ENCODE data around the gene ARHGAP10. TPM values are rescaled to one million over a fixed set of nuclear protein-coding genes. Genes with fewer than 3 reads are reported as not detected.

The ARHGAP10 gene
- total RNA-seq, 2 experiments from 2014 or later: 7.1 to 8.0 TPM

DNA sequence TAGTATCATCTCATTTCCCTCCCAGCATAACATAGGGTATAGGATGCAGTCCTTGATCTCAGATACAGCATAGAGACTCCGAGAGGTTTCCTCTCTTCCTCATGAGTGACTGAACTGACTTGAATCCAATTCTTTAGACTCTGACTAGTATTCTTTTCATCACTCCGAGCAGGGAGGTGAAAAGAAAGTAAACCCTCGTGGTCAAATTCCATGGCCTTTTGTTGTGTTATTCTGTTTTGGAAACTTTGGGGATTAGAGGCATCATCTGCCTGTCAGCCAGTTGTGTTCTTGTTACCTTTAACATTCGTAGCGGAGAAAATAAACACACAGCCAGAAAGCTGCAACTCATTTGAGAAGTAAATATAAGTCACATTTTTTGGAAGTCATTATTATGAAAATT lies 206.6 kb downstream of the ARHGAP10 start:
- no peak overlapping the region for H3K4me3 Mint-ChIP-seq
- no peak for DNase-seq
- CTCF ChIA-PET: no interaction called here
- peaks cover 12% of the 10 kb centered on the region for H3K4me1 Mint-ChIP-seq (ENCODE audit: low read depth)
- no peaks in the 10 kb centered on the region for H3K9me3 Mint-ChIP-seq
- H3K27me3 Mint-ChIP-seq: no peaks in the 10 kb centered on the region
- no peaks in the 10 kb centered on the region for H3K36me3 Mint-ChIP-seq
- POLR2A ChIA-PET: no interaction called here
- intact Hi-C loops (cut with micrococcal nuclease): no loop called here
- no peak overlapping the region for H3K27ac Mint-ChIP-seq

DNA sequence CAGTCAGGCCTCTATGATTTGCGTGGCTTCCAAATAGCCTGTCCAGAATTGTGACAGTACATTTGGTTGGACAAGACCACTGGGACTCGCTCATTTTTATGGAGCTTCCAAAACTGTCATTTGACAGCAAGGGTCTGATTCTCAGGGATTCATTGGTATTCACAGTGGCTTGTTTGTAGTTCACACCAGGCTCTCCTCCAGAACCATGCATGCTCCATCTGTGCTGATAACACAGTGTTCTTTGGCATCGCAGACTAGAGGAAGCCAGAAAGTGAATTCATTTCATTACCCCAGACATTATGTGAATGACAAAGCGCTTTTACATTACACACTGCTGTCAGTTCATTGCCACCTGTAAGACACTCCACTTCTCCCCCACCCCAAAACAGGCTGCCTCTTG lies 208.3 kb downstream of the ARHGAP10 start:
- no peaks in the 10 kb centered on the region for H3K9me3 Mint-ChIP-seq
- peaks cover 26% of the 10 kb centered on the region for H3K4me1 Mint-ChIP-seq (ENCODE audit: low read depth)
- POLR2A ChIA-PET: no interaction called here
- DNase-seq: no peak
- H3K36me3 Mint-ChIP-seq: peaks cover 4% of the 10 kb centered on the region
- H3K4me3 Mint-ChIP-seq: no peak overlapping the region
- H3K27ac Mint-ChIP-seq: no peak overlapping the region
- intact Hi-C loops (cut with micrococcal nuclease): loop anchor here (5.0 kb wide), 2 partner anchors 117 to 502 kb away; partner anchors contain the start of gene NR3C2
- H3K27me3 Mint-ChIP-seq: no peaks in the 10 kb centered on the region
- CTCF ChIA-PET: no interaction called here

DNA sequence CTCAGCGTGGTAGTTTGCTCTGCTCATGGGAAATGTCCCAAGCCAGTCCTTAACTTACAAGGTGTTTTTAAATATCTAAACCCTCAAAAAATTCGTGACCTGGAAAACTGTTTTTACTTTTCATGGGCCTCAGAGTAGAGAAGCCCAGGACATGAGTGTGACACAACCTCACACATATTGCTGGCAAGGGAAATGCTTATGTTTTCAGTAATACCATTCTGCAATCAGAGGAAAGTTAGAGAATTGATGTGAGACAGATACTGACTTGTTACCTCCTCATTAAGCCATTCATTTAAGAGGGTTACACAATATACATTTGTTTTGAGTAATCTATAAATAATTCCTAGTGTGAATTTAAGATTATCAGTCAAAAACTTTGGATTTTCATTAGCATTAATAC lies 209.5 kb downstream of the ARHGAP10 start:
- CTCF ChIA-PET: no interaction called here
- H3K4me3 Mint-ChIP-seq: no peak overlapping the region
- no peak overlapping the region for H3K27ac Mint-ChIP-seq
- no peaks in the 10 kb centered on the region for H3K27me3 Mint-ChIP-seq
- no peak for DNase-seq
- H3K36me3 Mint-ChIP-seq: peaks cover 5% of the 10 kb centered on the region
- H3K9me3 Mint-ChIP-seq: no peaks in the 10 kb centered on the region
- intact Hi-C loops (cut with micrococcal nuclease): loop anchor here (5.0 kb wide), 2 partner anchors 116 to 501 kb away; partner anchors contain the start of gene NR3C2
- H3K4me1 Mint-ChIP-seq (ENCODE audit: low read depth): peaks cover 26% of the 10 kb centered on the region
- POLR2A ChIA-PET: no interaction called here

DNA sequence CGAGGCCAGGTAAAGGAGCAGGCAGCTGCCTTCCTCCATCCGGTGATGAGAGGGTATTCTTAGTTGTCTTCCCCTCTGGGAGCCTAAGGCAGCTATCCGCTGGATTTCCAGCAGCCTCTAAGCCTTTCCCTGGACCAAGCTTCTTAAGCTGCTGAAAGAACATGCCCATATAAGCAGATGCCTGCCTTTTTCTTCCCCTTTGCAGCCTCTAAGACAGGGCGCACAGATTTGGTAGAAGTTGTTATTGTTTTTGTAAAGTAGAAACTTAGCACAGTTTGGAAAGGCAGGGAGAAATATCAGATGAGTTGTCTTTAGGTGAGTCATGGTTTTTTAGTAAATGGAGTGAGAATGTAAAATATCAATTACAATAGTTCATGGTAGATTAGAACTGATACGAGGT lies 210.8 kb downstream of the ARHGAP10 start:
- H3K27me3 Mint-ChIP-seq: no peaks in the 10 kb centered on the region

DNA sequence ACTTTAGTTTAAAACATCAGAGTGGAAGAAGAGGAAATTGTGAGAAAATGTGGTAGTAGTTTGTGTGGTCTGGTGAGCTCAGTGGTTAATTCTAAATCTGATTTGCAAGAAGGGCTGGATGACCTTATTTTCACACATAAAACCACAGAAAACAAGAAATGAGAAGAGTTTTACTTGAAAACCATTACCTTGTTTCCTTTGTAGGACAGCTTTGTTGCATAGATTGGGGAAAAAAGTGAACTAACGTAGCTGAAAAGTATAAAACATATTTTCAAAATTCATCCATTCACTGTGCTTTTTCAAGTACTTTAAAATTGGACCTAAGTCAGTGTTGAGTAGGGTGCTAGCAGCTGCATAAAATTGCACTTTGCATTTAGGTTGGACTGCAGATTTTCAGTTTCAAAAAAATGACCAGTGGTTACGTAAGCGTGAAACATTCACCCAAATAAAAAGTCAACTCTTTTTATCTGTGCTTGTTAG lies 211.3 kb downstream of the ARHGAP10 start:
- ChIA-PET CTCF (interaction anchor here (0.5 to 1.8 kb wide), 2 partner anchors 114 to 260 kb away, joined by 3 to 7 read pairs; no protein-coding TSS in a partner anchor), POLR2A (no interaction called here)
- H3K27me3 Mint-ChIP-seq: no peaks in the 10 kb centered on the region
- H3K4me3 Mint-ChIP-seq: no peak overlapping the region
- no peak for DNase-seq
- peaks cover 13% of the 10 kb centered on the region for H3K36me3 Mint-ChIP-seq
- peaks cover 26% of the 10 kb centered on the region for H3K4me1 Mint-ChIP-seq (ENCODE audit: low read depth)
- peak overlapping the region; percentile 2 for H3K27ac Mint-ChIP-seq
- intact Hi-C loops (cut with micrococcal nuclease): loop anchor here (1.0 to 5.0 kb wide), 4 partner anchors 38 to 792 kb away; partner anchors contain the start of gene NR3C2
- no peaks in the 10 kb centered on the region for H3K9me3 Mint-ChIP-seq

More for the DNA sequence above, 210.8 kb downstream of the ARHGAP10 start:
- ChIA-PET POLR2A (no interaction called here), CTCF (interaction anchor here (0.5 to 1.8 kb wide), 3 partner anchors 103 to 260 kb away, joined by 3 to 7 read pairs (median 3); no protein-coding TSS in a partner anchor)
- H3K36me3 Mint-ChIP-seq: peaks cover 12% of the 10 kb centered on the region
- no peak overlapping the region for H3K4me3 Mint-ChIP-seq
- H3K27ac Mint-ChIP-seq: peak overlapping the region; percentile 2
- DNase-seq: no peak
- H3K4me1 Mint-ChIP-seq (ENCODE audit: low read depth): peaks cover 26% of the 10 kb centered on the region
- intact Hi-C loops (cut with micrococcal nuclease): loop anchor here (1.0 to 5.0 kb wide), 4 partner anchors 38 to 793 kb away; partner anchors contain the start of gene NR3C2
- H3K9me3 Mint-ChIP-seq: no peaks in the 10 kb centered on the region

DNA sequence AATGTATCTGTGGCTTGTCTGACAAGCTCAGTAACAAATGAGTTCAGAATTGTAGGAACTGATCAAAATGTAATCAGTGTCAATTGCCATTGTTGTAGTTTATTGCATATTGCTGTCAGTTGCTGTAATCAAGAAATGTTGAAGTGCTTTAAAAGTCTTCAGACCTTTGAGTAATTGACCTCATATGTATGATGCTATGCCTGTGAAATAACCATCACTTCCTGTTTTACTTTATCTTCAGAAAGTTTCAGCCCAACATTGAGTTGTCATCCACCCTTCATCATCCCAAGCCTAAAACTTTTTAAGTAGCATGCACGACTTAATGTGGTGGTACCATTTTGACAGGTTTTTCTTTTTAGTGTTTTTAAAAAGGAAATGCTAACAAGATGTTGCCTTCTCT lies 212.4 kb downstream of the ARHGAP10 start:
- ChIA-PET POLR2A (no interaction called here), CTCF (no interaction called here)
- peaks cover 26% of the 10 kb centered on the region for H3K4me1 Mint-ChIP-seq (ENCODE audit: low read depth)
- DNase-seq: no peak
- H3K36me3 Mint-ChIP-seq: peaks cover 16% of the 10 kb centered on the region
- H3K27ac Mint-ChIP-seq: no peak overlapping the region
- H3K4me3 Mint-ChIP-seq: no peak overlapping the region
- intact Hi-C loops (cut with micrococcal nuclease): loop anchor here (5.0 kb wide), 2 partner anchors 113 to 498 kb away; partner anchors contain the start of gene NR3C2
- no peaks in the 10 kb centered on the region for H3K9me3 Mint-ChIP-seq
- no peaks in the 10 kb centered on the region for H3K27me3 Mint-ChIP-seq

DNA sequence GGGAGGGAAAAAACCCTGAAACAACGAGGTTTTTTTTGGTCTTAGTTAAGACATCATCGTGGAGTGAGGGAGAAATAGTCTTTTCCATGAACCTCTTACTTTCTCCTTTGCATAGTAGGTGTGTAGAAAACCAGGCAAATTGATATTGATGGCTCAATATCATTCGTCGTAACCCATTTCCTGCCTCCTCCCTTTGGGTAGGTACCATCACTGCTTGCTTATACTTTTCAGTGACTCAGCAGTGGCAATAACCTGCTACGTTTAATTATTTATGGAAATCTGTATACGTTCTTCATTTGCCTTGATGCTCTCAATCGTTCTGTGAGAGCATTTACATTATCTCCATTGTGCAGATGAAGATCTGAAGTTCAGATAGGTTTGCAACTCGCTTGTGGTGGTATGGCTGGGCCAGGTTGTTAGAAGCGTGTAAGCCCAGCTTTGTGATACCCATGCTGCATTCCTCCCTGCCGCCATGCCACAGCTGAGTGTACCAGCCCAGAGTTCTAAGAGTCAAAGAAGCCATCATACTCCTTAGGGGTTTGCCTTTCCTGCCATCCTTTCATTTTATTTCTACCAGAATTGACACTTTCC lies 212.9 kb downstream of the ARHGAP10 start:
- intact Hi-C loops (cut with micrococcal nuclease): loop anchor here (5.0 kb wide), 2 partner anchors 113 to 498 kb away; partner anchors contain the start of gene NR3C2

DNA sequence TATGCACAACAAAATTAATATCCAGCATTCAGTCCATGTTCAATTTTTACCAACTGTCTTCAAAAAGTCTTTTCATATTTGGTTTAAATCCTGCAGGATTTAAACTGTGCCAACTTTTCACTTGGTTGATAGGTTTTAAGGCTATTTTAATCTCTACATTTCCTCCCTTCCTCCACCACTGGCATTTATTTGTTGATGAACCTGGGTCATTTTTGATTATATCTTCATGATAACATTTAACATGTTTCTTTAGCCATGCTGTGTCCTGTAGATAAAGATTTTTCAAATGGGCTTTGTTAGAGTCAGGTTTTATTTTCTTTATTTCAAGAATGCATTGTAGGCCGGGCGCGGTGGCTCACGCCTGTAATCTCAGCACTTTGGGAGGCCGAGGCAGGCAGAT lies 216.4 kb downstream of the ARHGAP10 start:
- H3K4me3 Mint-ChIP-seq: no peak overlapping the region
- no peak for DNase-seq
- H3K27me3 Mint-ChIP-seq: no peaks in the 10 kb centered on the region
- CTCF ChIA-PET: no interaction called here
- intact Hi-C loops (cut with micrococcal nuclease): no loop called here
- H3K4me1 Mint-ChIP-seq (ENCODE audit: low read depth): peaks cover 16% of the 10 kb centered on the region
- peaks cover 2% of the 10 kb centered on the region for H3K9me3 Mint-ChIP-seq
- no peak overlapping the region for H3K27ac Mint-ChIP-seq
- POLR2A ChIA-PET: no interaction called here
- H3K36me3 Mint-ChIP-seq: peaks cover 31% of the 10 kb centered on the region

More for the DNA sequence above, 212.9 kb downstream of the ARHGAP10 start:
- H3K36me3 Mint-ChIP-seq: peaks cover 20% of the 10 kb centered on the region
- H3K27me3 Mint-ChIP-seq: no peaks in the 10 kb centered on the region
- no peak overlapping the region for H3K27ac Mint-ChIP-seq
- POLR2A ChIA-PET: no interaction called here
- H3K9me3 Mint-ChIP-seq: no peaks in the 10 kb centered on the region
- H3K4me1 Mint-ChIP-seq (ENCODE audit: low read depth): peaks cover 26% of the 10 kb centered on the region
- no peak for DNase-seq
- no peak overlapping the region for H3K4me3 Mint-ChIP-seq
- CTCF ChIA-PET: no interaction called here

DNA sequence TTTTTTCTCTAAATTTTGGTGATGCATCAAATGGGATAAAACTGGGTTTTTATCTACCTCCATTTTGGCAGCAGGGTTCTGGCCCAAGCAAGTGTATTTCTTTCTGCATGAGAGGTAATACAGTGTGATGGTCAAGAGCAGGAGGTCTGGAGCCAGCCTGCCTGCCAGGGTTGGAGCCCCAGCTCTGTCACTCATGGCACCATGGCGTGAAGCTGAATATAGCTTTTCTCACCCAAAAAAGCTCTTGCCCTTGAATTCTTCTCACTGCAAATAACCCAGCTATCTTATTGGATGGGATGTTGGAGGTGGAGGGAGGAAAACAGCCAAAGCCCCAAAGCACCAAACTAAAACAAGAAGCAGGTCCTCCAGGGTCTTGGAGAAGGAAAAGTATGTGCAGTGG lies 218.4 kb downstream of the ARHGAP10 start:
- DNase-seq: no peak
- H3K4me1 Mint-ChIP-seq (ENCODE audit: low read depth): no peaks in the 10 kb centered on the region
- intact Hi-C loops (cut with micrococcal nuclease): no loop called here
- POLR2A ChIA-PET: no interaction called here
- CTCF ChIA-PET: interaction anchor here (1.3 kb wide), 1 partner anchor 35 kb away, joined by 3 read pairs; no protein-coding TSS in a partner anchor
- H3K27ac Mint-ChIP-seq: no peak overlapping the region
- H3K36me3 Mint-ChIP-seq: peaks cover 30% of the 10 kb centered on the region
- no peak overlapping the region for H3K4me3 Mint-ChIP-seq
- H3K9me3 Mint-ChIP-seq: peaks cover 2% of the 10 kb centered on the region
- no peaks in the 10 kb centered on the region for H3K27me3 Mint-ChIP-seq

DNA sequence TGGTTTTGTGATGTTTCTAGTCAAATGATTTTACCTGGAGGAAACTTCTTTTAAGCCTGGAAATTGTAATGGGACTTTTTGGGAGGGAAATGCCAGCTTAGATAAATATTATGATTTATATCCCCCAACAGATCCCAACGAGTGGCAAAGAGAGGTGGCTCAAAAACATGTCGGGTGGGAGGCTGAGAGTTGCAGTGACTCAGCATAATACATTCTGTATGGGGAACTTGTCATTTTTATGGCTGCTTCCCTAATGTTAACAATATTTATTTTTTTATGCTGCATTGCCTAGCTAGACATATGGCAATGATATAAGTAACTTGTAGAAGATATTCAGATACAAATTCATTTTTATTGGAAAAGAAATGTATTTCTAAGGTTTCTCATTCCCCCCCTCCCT lies 219.0 kb downstream of the ARHGAP10 start:
- Mint-ChIP-seq H3K4me3 (no peak overlapping the region), H3K36me3 (peaks cover 32% of the 10 kb centered on the region)

DNA sequence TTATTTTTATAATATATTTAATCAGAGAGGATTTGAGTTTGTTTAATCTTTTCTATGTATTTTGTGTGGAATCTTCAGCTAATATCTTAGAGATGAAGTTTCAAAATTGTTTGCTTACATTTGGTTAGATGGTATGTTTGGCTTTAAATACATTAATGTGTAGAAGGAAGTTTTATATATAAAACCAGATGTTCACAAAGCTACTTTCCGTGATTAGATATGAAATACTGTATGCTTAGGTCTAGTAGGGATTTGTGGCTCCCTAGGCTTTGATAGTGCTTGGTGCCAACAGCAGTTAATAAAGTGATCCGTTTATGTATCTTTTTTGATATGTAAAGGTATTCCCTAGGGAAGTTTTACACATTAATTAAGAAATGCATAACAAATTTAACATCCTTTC lies 223.0 kb downstream of the ARHGAP10 start:
- Mint-ChIP-seq H3K9me3 (peaks cover 2% of the 10 kb centered on the region), H3K4me3 (no peak overlapping the region), H3K4me1 (ENCODE audit: low read depth) (no peaks in the 10 kb centered on the region), H3K27ac (no peak overlapping the region), H3K27me3 (no peaks in the 10 kb centered on the region), H3K36me3 (peaks cover 23% of the 10 kb centered on the region)
- intact Hi-C loops (cut with micrococcal nuclease): no loop called here
- DNase-seq: no peak
- ChIA-PET POLR2A (no interaction called here), CTCF (no interaction called here)

More for the DNA sequence above, 219.0 kb downstream of the ARHGAP10 start:
- Mint-ChIP-seq H3K27me3 (no peaks in the 10 kb centered on the region), H3K4me1 (ENCODE audit: low read depth) (no peaks in the 10 kb centered on the region), H3K27ac (no peak overlapping the region), H3K9me3 (peaks cover 2% of the 10 kb centered on the region)
- intact Hi-C loops (cut with micrococcal nuclease): no loop called here
- POLR2A ChIA-PET: no interaction called here
- no peak for DNase-seq
- CTCF ChIA-PET: interaction anchor here (1.3 kb wide), 1 partner anchor 34 kb away, joined by 3 read pairs; no protein-coding TSS in a partner anchor

DNA sequence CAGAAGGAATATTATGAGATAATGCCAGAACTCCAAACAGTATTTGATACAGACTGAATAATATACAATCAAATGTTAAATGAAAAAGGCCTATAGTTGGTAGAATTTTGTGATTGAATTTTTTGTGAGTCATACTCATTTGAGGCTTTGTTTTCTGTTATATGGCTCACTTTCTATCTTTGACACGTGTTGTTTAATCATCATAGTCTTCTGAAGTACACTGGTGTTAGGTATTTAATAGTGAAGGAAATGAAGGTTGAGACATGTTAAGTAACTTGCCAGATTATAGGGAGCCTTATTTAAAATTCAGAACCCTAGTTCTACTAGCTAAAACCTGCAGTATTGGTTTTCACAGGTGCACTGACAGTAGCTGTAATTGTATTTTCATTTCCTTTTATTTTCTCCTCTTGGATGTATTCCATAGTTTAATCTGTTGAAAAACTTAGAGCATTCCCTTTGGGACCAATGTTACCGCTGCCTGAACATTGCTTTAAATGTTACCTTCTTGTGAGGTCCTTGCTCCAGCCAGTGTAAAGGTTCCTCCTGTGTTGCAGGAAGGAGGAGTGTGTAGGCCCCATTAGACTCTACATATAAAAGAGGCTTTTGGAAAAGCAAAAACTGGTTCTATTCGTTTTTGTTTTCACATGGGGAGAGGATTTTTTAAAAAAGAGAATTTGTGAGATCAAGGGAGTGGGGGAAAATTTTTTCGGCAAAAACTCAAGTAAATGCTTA lies 224.1 kb downstream of the ARHGAP10 start:
- ChIA-PET CTCF (no interaction called here), POLR2A (no interaction called here)
- DNase-seq: no peak
- Mint-ChIP-seq H3K36me3 (peaks cover 15% of the 10 kb centered on the region), H3K4me1 (ENCODE audit: low read depth) (no peaks in the 10 kb centered on the region), H3K9me3 (peaks cover 2% of the 10 kb centered on the region), H3K27me3 (no peaks in the 10 kb centered on the region), H3K27ac (no peak overlapping the region), H3K4me3 (no peak overlapping the region)
- intact Hi-C loops (cut with micrococcal nuclease): no loop called here
